ENCODE results near the gene SERPINB8.

The SERPINB8 gene

GRCh38 chr18:63964908-63965307 lies 5.0 kb upstream of the SERPINB8 start:
- H3K27ac ChIP-seq (ENCODE audit: insufficient read depth, low read depth, low read length, poor library complexity, severe bottlenecking), result no peak overlapping the region

DNA sequence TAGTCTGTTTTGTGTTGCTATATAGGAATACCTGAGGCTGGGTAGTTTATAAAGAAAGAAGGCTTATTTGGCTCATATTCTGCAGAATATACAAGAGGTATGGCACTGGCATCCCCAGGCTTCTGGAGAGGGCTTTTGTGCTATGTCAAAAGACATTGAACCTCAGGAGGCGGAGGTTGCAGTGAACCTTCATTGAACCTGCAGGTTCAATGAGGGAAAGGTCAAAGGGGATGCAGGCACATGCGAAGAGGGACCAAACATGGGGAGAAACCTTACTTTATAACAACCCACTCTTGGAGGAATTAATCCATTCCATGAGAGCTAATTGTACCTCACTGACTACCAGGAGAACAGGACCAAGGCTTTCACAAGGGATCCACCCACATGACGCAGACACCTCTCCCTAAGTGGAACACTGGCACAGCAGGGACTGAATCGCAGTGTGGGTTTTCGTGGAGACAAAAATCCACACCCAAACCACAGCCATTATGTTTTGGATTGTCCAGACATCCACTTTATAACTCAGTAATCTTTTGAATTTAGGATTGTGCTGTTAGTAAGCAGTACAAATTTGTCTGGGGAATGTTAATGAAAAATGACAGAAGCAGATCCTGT lies 4.1 kb upstream of the SERPINB8 start:
- Histone ChIP-seq H3K9me3 (ENCODE audit: control insufficient read depth, low read length) (no peaks in the 10 kb centered on the region), H3K27me3 (ENCODE audit: control insufficient read depth, insufficient read depth, low read length, poor library complexity, severe bottlenecking) (no peaks in the 10 kb centered on the region), H3K36me3 (ENCODE audit: control insufficient read depth, insufficient read depth, low read length) (no peaks in the 10 kb centered on the region), H3K27ac (ENCODE audit: insufficient read depth, low read depth, low read length, poor library complexity, severe bottlenecking) (no peak overlapping the region), H3K4me1 (ENCODE audit: control insufficient read depth, insufficient read depth, low read length) (no peaks in the 10 kb centered on the region), H3K4me3 (ENCODE audit: insufficient read depth, low read depth, low read length) (no peak overlapping the region)
- WGBS, 2 experiments, result 88 to 89% methylated on average over 5 of the region's 5 CpGs

More at GRCh38 chr18:63964908-63965307, 5.0 kb upstream of the SERPINB8 start:
- Histone ChIP-seq H3K4me1 (ENCODE audit: control insufficient read depth, insufficient read depth, low read length) (no peaks in the 10 kb centered on the region), H3K36me3 (ENCODE audit: control insufficient read depth, insufficient read depth, low read length) (no peaks in the 10 kb centered on the region), H3K27me3 (ENCODE audit: control insufficient read depth, insufficient read depth, low read length, poor library complexity, severe bottlenecking) (no peaks in the 10 kb centered on the region), H3K9me3 (ENCODE audit: control insufficient read depth, low read length) (no peaks in the 10 kb centered on the region), H3K4me3 (ENCODE audit: insufficient read depth, low read depth, low read length) (no peak overlapping the region)

DNA sequence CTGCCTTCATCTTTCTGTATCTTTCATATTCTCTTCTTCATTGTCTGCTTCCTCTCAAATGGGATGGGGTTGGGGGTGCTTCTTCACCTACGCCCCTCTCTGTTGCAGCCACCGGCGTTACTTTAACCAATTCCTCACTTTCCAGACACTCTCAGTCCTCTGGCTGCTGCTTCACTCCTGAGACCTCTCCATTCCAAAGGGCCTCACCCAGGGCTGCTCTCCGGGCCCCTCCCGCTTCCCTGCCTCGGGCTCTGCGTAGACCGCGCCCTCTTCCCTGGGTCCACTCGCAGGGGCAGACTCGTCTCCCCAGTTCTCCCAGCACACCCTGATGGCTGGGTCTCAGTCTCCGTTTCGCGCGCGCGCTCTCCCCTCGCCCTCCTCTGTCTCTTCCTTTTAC lies 926 bp downstream of the SERPINB8 start:
- H3K4me1 ChIP-seq (ENCODE audit: control insufficient read depth, insufficient read depth, low read length), result no peaks in the 10 kb centered on the region
- 22 to 24% methylated on average over 18 of the region's 18 CpGs for WGBS, 2 experiments
- H3K27me3 ChIP-seq (ENCODE audit: control insufficient read depth, insufficient read depth, low read length, poor library complexity, severe bottlenecking), result peaks cover 19% of the 10 kb centered on the region
- no peaks in the 10 kb centered on the region for H3K9me3 ChIP-seq (ENCODE audit: control insufficient read depth, low read length)
- H3K27ac ChIP-seq (ENCODE audit: insufficient read depth, low read depth, low read length, poor library complexity, severe bottlenecking), result peak overlapping the region; percentile 57
- peak overlapping the region; percentile 76 for H3K4me3 ChIP-seq (ENCODE audit: insufficient read depth, low read depth, low read length)
- H3K36me3 ChIP-seq (ENCODE audit: control insufficient read depth, insufficient read depth, low read length), result no peaks in the 10 kb centered on the region

DNA sequence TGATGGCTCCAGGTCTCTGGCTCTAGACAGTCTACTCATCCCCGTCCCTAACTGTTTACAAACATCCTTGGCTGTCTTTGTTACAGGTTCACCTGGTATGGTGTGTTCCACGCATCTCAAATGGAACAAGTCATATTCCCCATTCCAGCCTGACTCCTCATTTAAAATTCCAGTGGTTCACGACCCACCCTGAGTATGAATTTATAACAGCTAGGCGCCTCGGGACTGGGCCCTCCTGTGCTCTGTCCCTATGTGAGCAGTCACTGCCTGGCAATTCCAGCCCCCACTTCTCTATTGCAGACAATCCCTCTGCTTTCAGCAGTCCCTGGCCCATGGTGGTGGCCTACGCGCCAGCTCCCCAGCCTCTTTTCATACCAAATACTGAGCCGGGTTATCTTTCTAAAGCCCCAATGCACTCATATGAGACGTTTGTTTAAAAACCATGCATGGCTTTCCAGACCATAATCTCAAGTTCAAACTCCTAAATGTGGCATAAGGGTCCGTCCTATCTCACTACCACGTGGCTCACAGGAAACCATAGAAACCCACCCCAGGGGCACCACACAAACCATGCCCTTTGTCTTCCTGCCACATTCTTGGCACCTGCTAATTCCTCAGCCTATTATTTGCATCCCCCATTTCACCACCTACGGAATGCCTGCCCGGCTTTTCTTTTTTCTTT lies 1.6 kb downstream of the SERPINB8 start:
- 82 to 89% methylated on average over 11 of the region's 13 CpGs for WGBS, 2 experiments
- peaks cover 20% of the 10 kb centered on the region for H3K27me3 ChIP-seq (ENCODE audit: control insufficient read depth, insufficient read depth, low read length, poor library complexity, severe bottlenecking)
- H3K36me3 ChIP-seq (ENCODE audit: control insufficient read depth, insufficient read depth, low read length), result no peaks in the 10 kb centered on the region
- no peaks in the 10 kb centered on the region for H3K4me1 ChIP-seq (ENCODE audit: control insufficient read depth, insufficient read depth, low read length)
- H3K9me3 ChIP-seq (ENCODE audit: control insufficient read depth, low read length), result no peaks in the 10 kb centered on the region
- no peak overlapping the region for H3K27ac ChIP-seq (ENCODE audit: insufficient read depth, low read depth, low read length, poor library complexity, severe bottlenecking)
- H3K4me3 ChIP-seq (ENCODE audit: insufficient read depth, low read depth, low read length), result peak overlapping the region; percentile 76

GRCh38 chr18:63972002-63972376 lies 2.1 kb downstream of the SERPINB8 start:
- Histone ChIP-seq H3K27ac (ENCODE audit: insufficient read depth, low read depth, low read length, poor library complexity, severe bottlenecking) (no peak overlapping the region), H3K4me1 (ENCODE audit: control insufficient read depth, insufficient read depth, low read length) (no peaks in the 10 kb centered on the region), H3K27me3 (ENCODE audit: control insufficient read depth, insufficient read depth, low read length, poor library complexity, severe bottlenecking) (peaks cover 20% of the 10 kb centered on the region), H3K36me3 (ENCODE audit: control insufficient read depth, insufficient read depth, low read length) (no peaks in the 10 kb centered on the region), H3K9me3 (ENCODE audit: control insufficient read depth, low read length) (no peaks in the 10 kb centered on the region), H3K4me3 (ENCODE audit: insufficient read depth, low read depth, low read length) (no peak overlapping the region)
- 90 to 93% methylated on average over 3 to 5 of the region's 5 CpGs for WGBS, 2 experiments

DNA sequence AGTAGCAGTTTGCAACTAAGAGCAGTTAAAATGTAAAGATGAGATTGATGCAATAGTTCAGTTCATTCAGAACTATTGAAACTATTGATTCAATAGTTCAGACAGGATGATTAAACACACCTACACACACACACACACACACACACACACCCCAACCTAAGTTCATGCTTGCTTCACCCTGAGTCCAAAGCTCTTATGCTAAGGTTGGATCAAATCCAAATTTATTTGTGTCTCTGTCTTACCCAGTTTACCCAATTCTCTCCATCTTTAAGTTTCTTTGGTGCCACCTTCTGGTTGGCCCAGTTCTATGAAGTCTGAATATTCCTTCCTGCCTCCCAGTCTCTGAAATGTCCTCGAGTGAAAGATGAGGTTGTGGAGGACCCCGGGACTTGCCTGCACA lies 5.1 kb downstream of the SERPINB8 start:
- WGBS, 2 experiments, result 0 to 53% methylated on average over 1 to 2 of the region's 2 CpGs
- Histone ChIP-seq H3K36me3 (ENCODE audit: control insufficient read depth, insufficient read depth, low read length) (no peaks in the 10 kb centered on the region), H3K4me1 (ENCODE audit: control insufficient read depth, insufficient read depth, low read length) (no peaks in the 10 kb centered on the region), H3K27ac (ENCODE audit: insufficient read depth, low read depth, low read length, poor library complexity, severe bottlenecking) (no peak overlapping the region), H3K4me3 (ENCODE audit: insufficient read depth, low read depth, low read length) (no peak overlapping the region), H3K9me3 (ENCODE audit: control insufficient read depth, low read length) (no peaks in the 10 kb centered on the region), H3K27me3 (ENCODE audit: control insufficient read depth, insufficient read depth, low read length, poor library complexity, severe bottlenecking) (peaks cover 20% of the 10 kb centered on the region)

- Histone ChIP-seq H3K9me3 (ENCODE audit: control insufficient read depth, low read length) (no peaks in the 10 kb centered on the region), H3K36me3 (ENCODE audit: control insufficient read depth, insufficient read depth, low read length) (no peaks in the 10 kb centered on the region), H3K27me3 (ENCODE audit: control insufficient read depth, insufficient read depth, low read length, poor library complexity, severe bottlenecking) (peaks cover 20% of the 10 kb centered on the region), H3K4me3 (ENCODE audit: insufficient read depth, low read depth, low read length) (no peak overlapping the region), H3K4me1 (ENCODE audit: control insufficient read depth, insufficient read depth, low read length) (no peaks in the 10 kb centered on the region), H3K27ac (ENCODE audit: insufficient read depth, low read depth, low read length, poor library complexity, severe bottlenecking) (no peak overlapping the region)
- 89 to 95% methylated on average over 3 of the region's 3 CpGs for WGBS, 2 experiments
These were observed 5.7 kb downstream of the SERPINB8 start for GRCh38 chr18:63975628-63976027.

GRCh38 chr18:63977040-63977439 lies 7.2 kb downstream of the SERPINB8 start:
- WGBS, 2 experiments, result 87 to 92% methylated on average over 3 of the region's 3 CpGs
- Histone ChIP-seq H3K4me3 (ENCODE audit: insufficient read depth, low read depth, low read length) (no peak overlapping the region), H3K9me3 (ENCODE audit: control insufficient read depth, low read length) (no peaks in the 10 kb centered on the region), H3K4me1 (ENCODE audit: control insufficient read depth, insufficient read depth, low read length) (no peaks in the 10 kb centered on the region), H3K27ac (ENCODE audit: insufficient read depth, low read depth, low read length, poor library complexity, severe bottlenecking) (no peak overlapping the region), H3K27me3 (ENCODE audit: control insufficient read depth, insufficient read depth, low read length, poor library complexity, severe bottlenecking) (peaks cover 20% of the 10 kb centered on the region), H3K36me3 (ENCODE audit: control insufficient read depth, insufficient read depth, low read length) (no peaks in the 10 kb centered on the region)

DNA sequence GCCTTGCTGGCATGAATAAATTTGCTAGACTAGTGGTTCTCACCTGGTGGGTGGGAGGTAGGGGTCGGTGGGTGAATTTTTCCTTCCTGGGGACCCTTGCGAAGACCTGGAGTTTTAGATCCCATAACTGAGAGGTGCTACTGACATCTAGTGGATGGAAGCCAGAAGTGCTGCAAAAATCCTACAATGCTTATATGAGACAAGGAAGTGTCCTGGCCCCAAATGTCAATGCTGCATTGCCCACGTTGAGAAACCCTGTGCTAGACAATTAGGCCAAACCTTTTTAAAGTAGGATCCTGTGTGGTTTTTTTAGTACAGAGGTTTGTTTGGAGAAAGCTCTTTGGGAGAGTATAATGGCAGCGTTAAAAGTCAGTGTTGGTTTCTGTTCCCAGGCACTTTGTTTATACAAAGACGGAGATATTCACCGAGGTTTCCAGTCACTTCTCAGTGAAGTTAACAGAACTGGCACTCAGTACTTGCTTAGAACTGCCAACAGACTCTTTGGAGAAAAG lies 9.6 kb downstream of the SERPINB8 start:
- peaks cover 14% of the 10 kb centered on the region for H3K27me3 ChIP-seq (ENCODE audit: control insufficient read depth, insufficient read depth, low read length, poor library complexity, severe bottlenecking)
- WGBS, 2 experiments, result 33 to 39% methylated on average over 6 of the region's 6 CpGs
- H3K27ac ChIP-seq (ENCODE audit: insufficient read depth, low read depth, low read length, poor library complexity, severe bottlenecking), result no peak overlapping the region
- H3K4me1 ChIP-seq (ENCODE audit: control insufficient read depth, insufficient read depth, low read length), result no peaks in the 10 kb centered on the region
- no peak overlapping the region for H3K4me3 ChIP-seq (ENCODE audit: insufficient read depth, low read depth, low read length)
- no peaks in the 10 kb centered on the region for H3K9me3 ChIP-seq (ENCODE audit: control insufficient read depth, low read length)
- no peaks in the 10 kb centered on the region for H3K36me3 ChIP-seq (ENCODE audit: control insufficient read depth, insufficient read depth, low read length)

GRCh38 chr18:63980027-63980426 lies 10.1 kb downstream of the SERPINB8 start:
- peaks cover 9% of the 10 kb centered on the region for H3K27me3 ChIP-seq (ENCODE audit: control insufficient read depth, insufficient read depth, low read length, poor library complexity, severe bottlenecking)
- H3K9me3 ChIP-seq (ENCODE audit: control insufficient read depth, low read length), result no peaks in the 10 kb centered on the region
- no peaks in the 10 kb centered on the region for H3K4me1 ChIP-seq (ENCODE audit: control insufficient read depth, insufficient read depth, low read length)
- no peak overlapping the region for H3K27ac ChIP-seq (ENCODE audit: insufficient read depth, low read depth, low read length, poor library complexity, severe bottlenecking)
- no peak overlapping the region for H3K4me3 ChIP-seq (ENCODE audit: insufficient read depth, low read depth, low read length)
- WGBS, 2 experiments, result 87 to 88% methylated on average over 6 to 7 of the region's 7 CpGs
- H3K36me3 ChIP-seq (ENCODE audit: control insufficient read depth, insufficient read depth, low read length), result no peaks in the 10 kb centered on the region

Measured in ectodermal cell (in vitro differentiated cells).